ENCODE measurements around the gene KCNK4. TPM values are rescaled to one million over a fixed set of nuclear protein-coding genes. Genes with fewer than 3 reads are reported as not detected.

Gene KCNK4
- total RNA-seq, 1 experiment from 2014 or later = 0.28 TPM

GRCh38 chr11:64263947-64264317 is 27.2 kb upstream of the KCNK4 start:
- H2BK15ac ChIP-seq (ENCODE audit: low read depth, low read length) = no peak overlapping the region
- Mint-ChIP-seq H3K36me3 (ENCODE audit: insufficient read depth in 1 of 3, low read depth in 3 of 3) (peaks cover 39 to 84% (median 62%) of the 10 kb centered on the region in 3 experiments), H3K9me3 (no peaks in the 10 kb centered on the region), H3K27me3 (ENCODE audit: low read depth) (no peaks in the 10 kb centered on the region), H3K4me3 (no peak overlapping the region), H3K4me1 (peaks cover 9 to 19% of the 10 kb centered on the region in 2 experiments), H3K27ac (peak overlapping the region in 1 of 3 experiments; percentile 44; a peak in 2 of 7 replicates)
- H2BK20ac ChIP-seq (ENCODE audit: low read depth, low read length, poor library complexity, severe bottlenecking) = no peak overlapping the region
- H3K4me2 ChIP-seq (ENCODE audit: insufficient read depth, insufficient read length, low read length) = no peak overlapping the region
- H3K79me2 ChIP-seq (ENCODE audit: insufficient read depth, low read length) = no peaks in the 10 kb centered on the region
- no peaks in the 10 kb centered on the region for H4K20me1 ChIP-seq (ENCODE audit: control insufficient read depth, insufficient read depth, insufficient read length)
- H3K27me3 ChIP-seq (ENCODE audit: insufficient read depth, low read length) = no peaks in the 10 kb centered on the region
- H3K4ac ChIP-seq (ENCODE audit: low read depth, low read length) = no peak overlapping the region
- no peaks in the 10 kb centered on the region for H3K79me1 ChIP-seq (ENCODE audit: insufficient read depth, low read depth, low read length, poor library complexity, severe bottlenecking)
- no peak overlapping the region for H3K9ac ChIP-seq (ENCODE audit: extremely low read depth, insufficient read length, low read length)
- H2BK12ac ChIP-seq (ENCODE audit: insufficient read length, low read depth, low read length) = no peak overlapping the region
- no peaks in the 10 kb centered on the region for H3K4me1 ChIP-seq (ENCODE audit: insufficient read depth, low read length)
- no peak overlapping the region for H2AFZ ChIP-seq (ENCODE audit: low read length)
- no peak overlapping the region for H2BK120ac ChIP-seq (ENCODE audit: low read depth, low read length, poor library complexity, severe bottlenecking)
- H3K23me2 ChIP-seq (ENCODE audit: insufficient read length, low read depth, low read length, poor library complexity, severe bottlenecking) = peaks cover 4% of the 10 kb centered on the region
- no peak overlapping the region for H3K56ac ChIP-seq (ENCODE audit: insufficient read length, low read depth, low read length)
- no peak overlapping the region for H4K5ac ChIP-seq (ENCODE audit: insufficient read length, low read depth, low read length)
- no peak for TF ChIP-seq CTCF (conservative IDR thresholded peaks at IDR 0.05)
- H2BK5ac ChIP-seq (ENCODE audit: insufficient read length, low read length) = no peak overlapping the region
- no peak overlapping the region for H3K27ac ChIP-seq (ENCODE audit: insufficient read length, low read depth, low read length)
- H3K23ac ChIP-seq (ENCODE audit: insufficient read length, low read depth, low read length) = no peak overlapping the region
- no peaks in the 10 kb centered on the region for H3K9me3 ChIP-seq (ENCODE audit: control insufficient read depth, low read depth, low read length)
- no CpG with 5 or more reads among the region's 8 CpGs for WGBS (ENCODE audit: extremely low coverage, insufficient read length, low lambda C conversion rate)
- H4K8ac ChIP-seq (replicated peaks; ENCODE audit: insufficient read length, low read depth, low read length) = no peak overlapping the region
- no peak overlapping the region for H4K91ac ChIP-seq (ENCODE audit: insufficient read length, low read depth, low read length)
- H3K18ac ChIP-seq (ENCODE audit: insufficient read length, low read depth, low read length) = no peak overlapping the region
- no peak overlapping the region for H3T11ph ChIP-seq (ENCODE audit: low read length)
- DNase-seq = no peak
- no peak overlapping the region for H2AK5ac ChIP-seq (ENCODE audit: insufficient read length, low read length)
- H3K14ac ChIP-seq (ENCODE audit: insufficient read depth, low read length) = no peak overlapping the region

All from H9 (cell line).